ENCODE results near the gene SYTL4.
A peak's percentile ranks its signal among the peaks of the same experiment; 100 is the strongest.

GRCh38 chrX:100685284-100685996 is 46.5 kb downstream of the SYTL4 start:
- TF ChIP-seq CTCF (IDR thresholded peaks at IDR 0.05), result peak; percentile 79 to 98 (median 92)
- no peak for TF ChIP-seq POLR2A (IDR thresholded peaks at IDR 0.05)

Data from adrenal gland (tissue), 5 donors.